ENCODE data around the gene PROK2.

PROK2 gene

DNA sequence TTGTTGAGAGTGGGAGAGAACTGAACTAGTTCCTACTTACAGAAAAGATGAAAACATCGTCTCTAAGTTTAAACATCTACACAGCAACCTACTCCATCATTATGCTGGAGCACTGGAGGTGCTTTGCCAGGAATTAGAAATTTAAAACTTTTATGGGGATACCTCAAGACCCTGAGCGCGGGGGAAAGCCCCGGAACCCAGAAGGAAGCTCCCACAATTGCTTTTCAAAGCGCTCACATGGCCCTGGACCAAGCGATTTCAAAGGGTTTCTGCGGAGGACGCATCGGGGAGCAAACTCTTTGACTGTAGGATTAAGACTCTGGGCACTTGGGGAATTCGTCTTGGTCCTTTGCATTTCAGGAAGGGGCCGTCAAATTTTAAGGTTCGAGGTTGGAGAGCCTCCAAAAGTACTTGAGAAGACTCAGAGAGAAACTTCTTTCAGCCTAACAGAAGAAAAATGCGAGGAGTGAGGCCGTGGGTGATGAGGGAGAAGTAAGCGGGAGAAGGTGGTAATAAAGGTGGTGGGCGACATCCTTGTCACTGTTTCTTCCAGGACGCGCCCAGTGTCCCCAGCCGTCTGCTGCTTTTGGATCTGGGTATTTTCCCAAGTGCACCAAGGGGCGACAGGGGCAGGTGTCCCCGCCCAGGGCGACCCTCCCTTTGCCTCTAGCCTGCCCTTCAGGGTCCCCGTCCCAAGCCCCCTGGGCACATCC is 591 bp downstream of the PROK2 start:
- no peak for DNase-seq (ENCODE audit: low read depth)
- no peak for TF ChIP-seq CTCF (IDR thresholded peaks at IDR 0.05; ENCODE audit: low read depth, low read length, missing control alignments)
- H3K4me3 ChIP-seq (ENCODE audit: low read depth, low read length): no peak overlapping the region

- TF ChIP-seq CTCF (IDR thresholded peaks at IDR 0.05; ENCODE audit: low read depth, low read length, missing control alignments): no peak
- no peak for DNase-seq (ENCODE audit: low read depth)
- no peak overlapping the region for H3K4me3 ChIP-seq (ENCODE audit: low read depth, low read length)
Observed at GRCh38 chr3:71783152-71783551, 1.8 kb downstream of the PROK2 start.

DNA sequence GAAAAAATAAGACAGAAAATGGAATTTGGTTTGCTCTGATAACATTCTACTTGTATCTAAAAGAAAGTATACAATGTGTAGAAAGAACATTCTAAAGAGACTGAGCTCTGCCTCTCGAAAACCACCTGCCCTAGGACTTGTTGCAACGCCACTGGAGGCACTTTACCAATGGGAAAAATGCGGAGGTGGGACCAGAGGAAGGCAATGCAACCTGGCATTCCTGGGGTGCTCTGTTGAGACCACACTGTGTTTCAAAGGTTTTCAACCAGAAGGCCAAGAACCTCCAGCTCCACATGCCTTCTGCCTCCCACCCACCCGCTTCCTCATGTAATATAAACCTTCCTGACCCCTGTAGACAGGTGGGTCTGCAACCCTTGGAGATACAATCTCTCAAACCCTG is 4.5 kb downstream of the PROK2 start:
- TF ChIP-seq CTCF (IDR thresholded peaks at IDR 0.05; ENCODE audit: low read depth, low read length, missing control alignments): no peak
- no peak for DNase-seq (ENCODE audit: low read depth)
- no peak overlapping the region for H3K4me3 ChIP-seq (ENCODE audit: low read depth, low read length)

- DNase-seq (ENCODE audit: low read depth): no peak
- no peak overlapping the region for H3K4me3 ChIP-seq (ENCODE audit: low read depth, low read length)
- no peak for TF ChIP-seq CTCF (IDR thresholded peaks at IDR 0.05; ENCODE audit: low read depth, low read length, missing control alignments)
Observed at GRCh38 chr3:71779674-71780377, 5.1 kb downstream of the PROK2 start.

DNA sequence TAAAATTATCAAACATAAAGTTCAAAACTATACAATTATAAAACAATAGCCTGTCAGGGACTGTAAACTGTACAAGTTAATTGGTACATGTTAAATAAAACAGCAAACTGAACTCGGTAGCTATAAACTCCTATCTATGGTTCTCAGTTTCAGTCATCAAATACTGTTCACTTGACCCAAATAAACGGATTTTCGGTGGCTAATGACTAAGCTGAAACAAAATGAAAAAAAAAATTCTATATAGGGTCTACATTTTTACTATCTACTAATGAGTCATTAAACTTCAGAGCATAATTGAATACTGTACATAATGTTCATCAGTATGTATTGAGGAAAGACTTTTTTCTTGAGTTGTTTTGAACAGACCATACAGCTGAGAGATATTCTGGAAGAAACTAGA is 6.6 kb downstream of the PROK2 start:
- no peak for TF ChIP-seq CTCF (IDR thresholded peaks at IDR 0.05; ENCODE audit: low read depth, low read length, missing control alignments)
- DNase-seq (ENCODE audit: low read depth): no peak
- H3K4me3 ChIP-seq (ENCODE audit: low read depth, low read length): no peak overlapping the region

GRCh38 chr3:71776538-71776937 is 8.4 kb downstream of the PROK2 start:
- no peak overlapping the region for H3K4me3 ChIP-seq (ENCODE audit: low read depth, low read length)
- no peak for DNase-seq (ENCODE audit: low read depth)
- TF ChIP-seq CTCF (IDR thresholded peaks at IDR 0.05; ENCODE audit: low read depth, low read length, missing control alignments): no peak

GRCh38 chr3:71771884-71772283 is 13.1 kb downstream of the PROK2 start:
- H3K4me3 ChIP-seq (ENCODE audit: low read depth, low read length): no peak overlapping the region
- DNase-seq (ENCODE audit: low read depth): no peak
- TF ChIP-seq CTCF (IDR thresholded peaks at IDR 0.05; ENCODE audit: low read depth, low read length, missing control alignments): no peak
